22Rv1 (cell line): ENCODE results near the gene AQP7.
"Not testable (repeated sequence)": the region's sequence is repeated elsewhere in the genome, so short reads cannot be mapped to it uniquely, and the experiment has no call there.

Experiments
- ZFX ChIP-seq: fragments of 450-650 bp; IDR thresholded peaks from 2 replicates; pipeline ENCODE4 v1.6.1; 2017; ENCODE audit warnings: antibody characterized with exemption, borderline replicate concordance
- TF ChIP-seq, protein P1 (sequence below): fragments of 450-650 bp; IDR thresholded peaks from 2 replicates; pipeline ENCODE4 v1.5.1; 2017; ENCODE audit warnings: mild to moderate bottlenecking

- TF ChIP-seq, protein P1, sequence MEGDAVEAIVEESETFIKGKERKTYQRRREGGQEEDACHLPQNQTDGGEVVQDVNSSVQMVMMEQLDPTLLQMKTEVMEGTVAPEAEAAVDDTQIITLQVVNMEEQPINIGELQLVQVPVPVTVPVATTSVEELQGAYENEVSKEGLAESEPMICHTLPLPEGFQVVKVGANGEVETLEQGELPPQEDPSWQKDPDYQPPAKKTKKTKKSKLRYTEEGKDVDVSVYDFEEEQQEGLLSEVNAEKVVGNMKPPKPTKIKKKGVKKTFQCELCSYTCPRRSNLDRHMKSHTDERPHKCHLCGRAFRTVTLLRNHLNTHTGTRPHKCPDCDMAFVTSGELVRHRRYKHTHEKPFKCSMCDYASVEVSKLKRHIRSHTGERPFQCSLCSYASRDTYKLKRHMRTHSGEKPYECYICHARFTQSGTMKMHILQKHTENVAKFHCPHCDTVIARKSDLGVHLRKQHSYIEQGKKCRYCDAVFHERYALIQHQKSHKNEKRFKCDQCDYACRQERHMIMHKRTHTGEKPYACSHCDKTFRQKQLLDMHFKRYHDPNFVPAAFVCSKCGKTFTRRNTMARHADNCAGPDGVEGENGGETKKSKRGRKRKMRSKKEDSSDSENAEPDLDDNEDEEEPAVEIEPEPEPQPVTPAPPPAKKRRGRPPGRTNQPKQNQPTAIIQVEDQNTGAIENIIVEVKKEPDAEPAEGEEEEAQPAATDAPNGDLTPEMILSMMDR, result not testable (repeated sequence)
- not testable (repeated sequence) for TF ChIP-seq ZFX
Measured at GRCh38 chr9:33383396-33383795, 19.0 kb downstream of the AQP7 start.
